Neural crest cell (in vitro differentiated cells): ENCODE results near the gene RYR3. TPM values are rescaled to one million over a fixed set of nuclear protein-coding genes. Genes with fewer than 3 reads are reported as not detected.

ENCODE experiments used
- DNase-seq: peaks from one replicate; pipeline ENCODE4 v3.0.0; 2021; ENCODE audit warnings: low read depth, mixed read lengths, low spot score
- H3K27ac Mint-ChIP-seq: one replicate; pipeline ENCODE4 v1.8.0; 2021; ENCODE audit warnings: mild to moderate bottlenecking, mixed read lengths; ENCODE audit not compliant: unreplicated experiment
- H3K27me3 Mint-ChIP-seq: 2 replicates; pipeline ENCODE4 v1.8.0; 2021; ENCODE audit warnings: low read depth, mild to moderate bottlenecking, mixed read lengths
- H3K36me3 Mint-ChIP-seq: 2 replicates; pipeline ENCODE4 v1.8.0; 2021; ENCODE audit warnings: low read depth, mild to moderate bottlenecking, mixed read lengths
- H3K4me1 Mint-ChIP-seq: 2 replicates; pipeline ENCODE4 v1.8.0; 2021; ENCODE audit warnings: mixed read lengths
- H3K4me3 Mint-ChIP-seq: one replicate; pipeline ENCODE4 v1.8.0; 2021; ENCODE audit warnings: mild to moderate bottlenecking, mixed read lengths
- H3K9me3 Mint-ChIP-seq: 2 replicates; pipeline ENCODE4 v1.8.0; 2021; ENCODE audit warnings: mixed read lengths
- total RNA-seq: library from RNA; stranded (reverse); gene quantifications from 2 replicates; pipeline ENCODE4 v1.2.1, GENCODE V29; 2021
- TF ChIP-seq, protein P1 (sequence below): fragments of 200-600 bp; sonication (generic); conservative IDR thresholded peaks from 2 replicates; pipeline ENCODE4 v1.5.0; 2021; ENCODE audit warnings: antibody characterized with exemption, mild to moderate bottlenecking

Gene RYR3
- total RNA-seq, 1 donor from 2014 or later, result 2.2 TPM

DNA sequence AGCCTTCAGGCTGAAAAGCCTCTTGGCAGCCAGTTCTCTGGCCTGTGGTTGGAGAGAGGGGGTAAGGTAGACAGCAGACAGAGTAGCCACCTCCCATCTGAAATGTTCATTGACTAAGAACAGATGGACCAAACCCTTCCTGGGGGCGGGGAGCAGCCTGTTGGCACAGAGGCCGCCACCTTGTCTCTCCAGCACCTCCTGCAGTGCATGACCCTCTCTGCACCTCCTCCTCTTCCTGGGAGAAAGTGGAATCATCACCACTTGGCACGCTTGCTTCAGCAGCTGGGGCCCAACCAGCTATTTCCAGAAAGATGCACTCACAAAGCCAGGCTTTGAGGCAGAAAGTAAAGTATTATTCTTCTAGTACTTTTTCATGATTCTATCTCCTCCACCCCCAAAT is 344.1 kb downstream of the RYR3 start:
- Mint-ChIP-seq H3K4me3 (no peak overlapping the region), H3K27ac (no peak overlapping the region), H3K9me3 (peaks cover 5% of the 10 kb centered on the region), H3K36me3 (no peaks in the 10 kb centered on the region), H3K4me1 (peaks cover 12% of the 10 kb centered on the region), H3K27me3 (no peaks in the 10 kb centered on the region)
- TF ChIP-seq, protein P1, sequence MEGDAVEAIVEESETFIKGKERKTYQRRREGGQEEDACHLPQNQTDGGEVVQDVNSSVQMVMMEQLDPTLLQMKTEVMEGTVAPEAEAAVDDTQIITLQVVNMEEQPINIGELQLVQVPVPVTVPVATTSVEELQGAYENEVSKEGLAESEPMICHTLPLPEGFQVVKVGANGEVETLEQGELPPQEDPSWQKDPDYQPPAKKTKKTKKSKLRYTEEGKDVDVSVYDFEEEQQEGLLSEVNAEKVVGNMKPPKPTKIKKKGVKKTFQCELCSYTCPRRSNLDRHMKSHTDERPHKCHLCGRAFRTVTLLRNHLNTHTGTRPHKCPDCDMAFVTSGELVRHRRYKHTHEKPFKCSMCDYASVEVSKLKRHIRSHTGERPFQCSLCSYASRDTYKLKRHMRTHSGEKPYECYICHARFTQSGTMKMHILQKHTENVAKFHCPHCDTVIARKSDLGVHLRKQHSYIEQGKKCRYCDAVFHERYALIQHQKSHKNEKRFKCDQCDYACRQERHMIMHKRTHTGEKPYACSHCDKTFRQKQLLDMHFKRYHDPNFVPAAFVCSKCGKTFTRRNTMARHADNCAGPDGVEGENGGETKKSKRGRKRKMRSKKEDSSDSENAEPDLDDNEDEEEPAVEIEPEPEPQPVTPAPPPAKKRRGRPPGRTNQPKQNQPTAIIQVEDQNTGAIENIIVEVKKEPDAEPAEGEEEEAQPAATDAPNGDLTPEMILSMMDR, result no peak
- DNase-seq, result no peak

DNA sequence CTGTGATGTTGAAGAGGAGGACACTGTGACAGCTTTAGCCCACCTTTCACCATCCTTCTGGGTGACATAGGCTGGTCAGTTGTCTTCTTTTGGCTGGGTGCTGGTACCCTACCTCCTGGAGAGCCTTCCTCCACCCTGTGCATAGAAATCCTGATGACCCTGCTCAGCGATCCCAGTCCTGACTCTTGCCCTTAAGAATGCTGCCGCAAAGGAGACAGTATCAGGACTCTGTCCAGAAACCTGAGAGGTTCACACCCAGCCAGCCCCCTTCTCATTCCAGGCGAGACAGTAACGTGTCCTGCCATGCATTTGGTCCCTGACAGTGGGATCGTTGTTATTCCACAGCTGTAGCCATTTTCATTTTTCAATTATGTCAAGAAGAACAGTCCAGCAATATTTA is 344.7 kb downstream of the RYR3 start:
- no peaks in the 10 kb centered on the region for H3K27me3 Mint-ChIP-seq
- H3K27ac Mint-ChIP-seq, result no peak overlapping the region
- DNase-seq, result no peak
- peaks cover 5% of the 10 kb centered on the region for H3K9me3 Mint-ChIP-seq
- no peaks in the 10 kb centered on the region for H3K36me3 Mint-ChIP-seq
- TF ChIP-seq, protein P1, result no peak
- H3K4me1 Mint-ChIP-seq, result peaks cover 12% of the 10 kb centered on the region
- H3K4me3 Mint-ChIP-seq, result no peak overlapping the region

DNA sequence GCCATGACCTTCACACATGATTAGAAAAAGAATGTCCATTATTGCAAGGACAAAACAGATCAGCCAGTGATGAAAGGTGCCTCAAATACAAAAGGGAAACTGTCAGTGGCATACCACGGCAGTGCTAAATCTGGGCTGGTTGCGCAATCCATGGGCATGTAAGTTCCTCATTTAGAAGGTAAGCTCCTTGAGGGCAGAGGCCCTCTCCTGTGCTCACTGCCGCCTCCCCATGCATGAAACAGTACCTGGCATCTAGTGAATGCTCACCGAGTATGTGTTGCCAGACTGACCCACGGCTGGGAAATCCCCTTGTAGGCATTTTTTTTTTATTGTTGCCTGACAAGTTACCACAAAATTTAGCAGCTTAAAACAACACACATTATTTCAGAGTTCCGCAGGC is 345.4 kb downstream of the RYR3 start:
- Mint-ChIP-seq H3K27me3 (no peaks in the 10 kb centered on the region), H3K4me1 (peaks cover 12% of the 10 kb centered on the region)

DNA sequence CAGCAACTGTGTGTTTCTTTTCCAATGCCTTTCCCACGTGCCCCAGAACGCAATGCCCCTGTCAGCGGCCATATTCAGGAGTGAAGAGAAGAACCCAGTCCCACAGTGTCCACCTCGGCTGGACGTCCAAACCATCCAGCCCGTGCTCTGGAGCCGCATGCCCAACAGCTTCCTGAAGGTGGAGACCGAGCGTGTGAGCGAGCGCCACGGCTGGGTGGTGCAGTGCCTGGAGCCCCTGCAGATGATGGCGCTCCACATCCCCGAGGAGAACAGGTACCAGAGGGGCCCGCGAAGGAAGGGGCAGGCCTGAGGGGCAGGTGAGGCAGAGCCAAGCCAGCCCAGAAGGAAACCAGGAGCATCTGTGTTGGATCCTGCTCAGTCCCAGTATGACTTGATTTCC is 349.4 kb downstream of the RYR3 start:
- Mint-ChIP-seq H3K4me1 (peaks cover 12% of the 10 kb centered on the region), H3K27me3 (no peaks in the 10 kb centered on the region), H3K36me3 (no peaks in the 10 kb centered on the region), H3K27ac (no peak overlapping the region), H3K9me3 (peaks cover 5% of the 10 kb centered on the region), H3K4me3 (no peak overlapping the region)
- TF ChIP-seq, protein P1, result no peak
- DNase-seq, result no peak

More for the DNA sequence above, 345.4 kb downstream of the RYR3 start:
- no peak overlapping the region for H3K27ac Mint-ChIP-seq
- no peak overlapping the region for H3K4me3 Mint-ChIP-seq
- no peak for DNase-seq
- TF ChIP-seq, protein P1, result no peak
- H3K36me3 Mint-ChIP-seq, result no peaks in the 10 kb centered on the region
- H3K9me3 Mint-ChIP-seq, result peaks cover 5% of the 10 kb centered on the region

DNA sequence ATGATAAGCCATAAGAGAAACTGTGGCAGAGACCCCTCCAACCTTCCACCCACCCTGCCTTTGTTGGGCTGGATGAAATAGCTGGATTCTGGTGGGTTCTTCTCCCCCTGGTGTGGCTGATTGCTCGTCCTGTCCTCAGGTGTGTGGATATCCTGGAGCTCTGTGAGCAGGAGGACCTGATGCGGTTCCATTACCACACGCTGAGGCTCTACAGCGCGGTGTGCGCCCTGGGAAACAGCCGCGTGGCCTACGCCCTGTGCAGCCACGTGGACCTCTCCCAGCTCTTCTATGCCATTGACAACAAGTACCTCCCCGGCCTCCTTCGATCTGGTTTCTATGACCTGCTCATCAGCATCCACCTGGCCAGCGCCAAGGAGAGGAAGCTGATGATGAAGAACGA is 351.2 kb downstream of the RYR3 start:
- Mint-ChIP-seq H3K27ac (no peak overlapping the region), H3K9me3 (peaks cover 2% of the 10 kb centered on the region), H3K36me3 (no peaks in the 10 kb centered on the region), H3K4me3 (no peak overlapping the region), H3K27me3 (no peaks in the 10 kb centered on the region), H3K4me1 (peaks cover 9% of the 10 kb centered on the region)
- TF ChIP-seq, protein P1, result no peak
- no peak for DNase-seq

DNA sequence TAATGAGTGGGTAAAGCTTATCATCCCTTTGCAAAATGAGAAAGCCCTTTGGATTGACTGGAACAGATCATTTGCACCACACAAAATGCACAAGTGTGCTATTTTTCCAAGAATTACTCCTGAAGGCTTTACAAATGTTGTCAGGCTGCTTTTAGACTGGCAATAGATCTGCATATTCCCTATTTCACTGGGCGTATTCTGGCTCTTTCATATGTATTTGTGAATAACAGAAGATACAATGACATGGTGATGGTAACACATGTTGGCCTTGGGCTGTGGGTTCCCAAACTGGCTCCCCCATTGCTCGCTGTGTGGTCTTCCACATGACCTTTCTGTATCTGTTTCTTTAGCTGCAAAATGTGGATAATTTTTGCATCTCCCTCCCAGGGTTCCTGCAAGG is 354.2 kb downstream of the RYR3 start:
- no peaks in the 10 kb centered on the region for H3K27me3 Mint-ChIP-seq
- TF ChIP-seq, protein P1, result no peak

More for the DNA sequence above, 354.2 kb downstream of the RYR3 start:
- no peak for DNase-seq
- Mint-ChIP-seq H3K27ac (no peak overlapping the region), H3K4me3 (no peak overlapping the region), H3K4me1 (peaks cover 5% of the 10 kb centered on the region), H3K9me3 (no peaks in the 10 kb centered on the region), H3K36me3 (no peaks in the 10 kb centered on the region)
